ENCODE measurements around the gene ELL. TPM values are rescaled to one million over a fixed set of nuclear protein-coding genes. Genes with fewer than 3 reads are reported as not detected.

Gene ELL
- total RNA-seq, 3 donors from 2014 or later (not counting 1 experiment from before 2014, with no cell fraction given) = 61.1 to 64.3 (median 63.8) TPM

DNA sequence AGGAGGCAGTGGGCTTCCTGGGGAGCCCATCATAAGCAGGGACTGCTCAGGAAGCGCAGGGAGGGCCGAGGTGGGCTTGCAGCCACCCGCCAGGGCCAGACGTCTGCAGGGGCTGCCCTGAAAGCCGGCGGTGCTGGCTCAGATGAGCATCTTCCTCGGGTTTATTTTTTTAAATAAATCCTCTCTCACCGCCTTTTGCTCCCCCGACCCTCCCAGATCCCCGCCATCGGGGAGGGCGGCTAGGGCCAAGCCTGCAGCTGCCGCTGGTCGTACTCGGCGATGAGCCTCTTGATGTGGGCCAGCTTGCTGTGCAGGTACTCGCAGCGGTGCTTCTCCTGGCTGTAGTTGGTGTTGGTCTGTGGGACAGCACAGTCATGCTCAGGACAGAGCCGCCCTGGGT, 77.4 kb downstream of the ELL start:
- Mint-ChIP-seq H3K27ac (no peak overlapping the region), H3K4me1 (peaks cover 15 to 34% of the 10 kb centered on the region in 2 donors)

DNA sequence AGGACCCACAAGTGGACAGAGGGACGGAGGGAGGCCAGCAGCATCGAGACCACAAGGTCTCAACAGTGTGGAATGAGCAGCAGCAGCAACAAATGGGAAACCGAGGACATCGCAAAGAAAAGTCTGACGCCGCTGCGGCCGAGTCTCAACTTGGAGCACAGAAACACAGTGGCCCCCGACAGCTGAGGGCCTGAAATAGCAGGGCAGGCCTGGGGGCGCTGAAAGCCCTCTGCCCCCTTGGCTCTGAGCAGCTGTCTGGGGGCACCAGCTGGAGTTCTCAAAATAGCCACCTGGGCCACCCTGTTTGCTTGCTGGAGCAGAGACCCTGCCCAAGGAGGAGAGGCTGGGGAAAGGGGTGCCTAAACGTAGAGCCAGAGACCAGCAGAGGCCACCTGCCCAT, 78.0 kb downstream of the ELL start:
- peaks cover 15 to 41% of the 10 kb centered on the region in 2 donors for H3K4me1 Mint-ChIP-seq
- peak overlapping the region in 1 of 2 donors; percentile 98 for H3K27ac Mint-ChIP-seq
- peaks cover 4% of the 10 kb centered on the region in 2 donors for H3K9me3 Mint-ChIP-seq
- WGBS (ENCODE audit: insufficient coverage) = 94% methylated on average over 11 of the region's 11 CpGs
- no peak for ATAC-seq
- intact Hi-C loops (cut with micrococcal nuclease) = no loop called here
- Histone ChIP-seq H3K27me3 (ENCODE audit: control insufficient read depth, insufficient read depth, low read length) (no peaks in the 10 kb centered on the region), H3K4me1 (ENCODE audit: control insufficient read depth, insufficient read depth, low read length) (peaks cover 14% of the 10 kb centered on the region), H3K36me3 (ENCODE audit: control insufficient read depth, insufficient read depth, low read length) (peaks cover 42% of the 10 kb centered on the region), H3K4me3 (ENCODE audit: low read length) (no peak overlapping the region), H3K9me3 (ENCODE audit: control insufficient read depth, insufficient read depth, low read length) (peaks cover 8% of the 10 kb centered on the region), H3K27ac (ENCODE audit: low read length) (no peak overlapping the region)
- H3K4me3 Mint-ChIP-seq = no peak overlapping the region
- TF ChIP-seq, protein P1, sequence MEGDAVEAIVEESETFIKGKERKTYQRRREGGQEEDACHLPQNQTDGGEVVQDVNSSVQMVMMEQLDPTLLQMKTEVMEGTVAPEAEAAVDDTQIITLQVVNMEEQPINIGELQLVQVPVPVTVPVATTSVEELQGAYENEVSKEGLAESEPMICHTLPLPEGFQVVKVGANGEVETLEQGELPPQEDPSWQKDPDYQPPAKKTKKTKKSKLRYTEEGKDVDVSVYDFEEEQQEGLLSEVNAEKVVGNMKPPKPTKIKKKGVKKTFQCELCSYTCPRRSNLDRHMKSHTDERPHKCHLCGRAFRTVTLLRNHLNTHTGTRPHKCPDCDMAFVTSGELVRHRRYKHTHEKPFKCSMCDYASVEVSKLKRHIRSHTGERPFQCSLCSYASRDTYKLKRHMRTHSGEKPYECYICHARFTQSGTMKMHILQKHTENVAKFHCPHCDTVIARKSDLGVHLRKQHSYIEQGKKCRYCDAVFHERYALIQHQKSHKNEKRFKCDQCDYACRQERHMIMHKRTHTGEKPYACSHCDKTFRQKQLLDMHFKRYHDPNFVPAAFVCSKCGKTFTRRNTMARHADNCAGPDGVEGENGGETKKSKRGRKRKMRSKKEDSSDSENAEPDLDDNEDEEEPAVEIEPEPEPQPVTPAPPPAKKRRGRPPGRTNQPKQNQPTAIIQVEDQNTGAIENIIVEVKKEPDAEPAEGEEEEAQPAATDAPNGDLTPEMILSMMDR (IDR thresholded peaks at IDR 0.05) = no peak
- no peak for DNase-seq
- H3K36me3 Mint-ChIP-seq = no peaks in the 10 kb centered on the region
- no peaks in the 10 kb centered on the region for H3K27me3 Mint-ChIP-seq (ENCODE audit: low read depth in 2 of 2)

More for the DNA sequence above, 77.4 kb downstream of the ELL start:
- H3K27ac ChIP-seq (ENCODE audit: low read length) = no peak overlapping the region
- peaks cover 8% of the 10 kb centered on the region for H3K9me3 ChIP-seq (ENCODE audit: control insufficient read depth, insufficient read depth, low read length)
- 95% methylated on average over 19 of the region's 19 CpGs for WGBS (ENCODE audit: insufficient coverage)
- TF ChIP-seq, protein P1 (IDR thresholded peaks at IDR 0.05) = no peak
- H3K36me3 ChIP-seq (ENCODE audit: control insufficient read depth, insufficient read depth, low read length) = peaks cover 49% of the 10 kb centered on the region
- DNase-seq = no peak
- peaks cover 14% of the 10 kb centered on the region for H3K4me1 ChIP-seq (ENCODE audit: control insufficient read depth, insufficient read depth, low read length)
- no peaks in the 10 kb centered on the region for H3K27me3 Mint-ChIP-seq (ENCODE audit: low read depth in 2 of 2)
- no peaks in the 10 kb centered on the region for H3K36me3 Mint-ChIP-seq
- intact Hi-C loops (cut with micrococcal nuclease) = no loop called here
- no peaks in the 10 kb centered on the region for H3K27me3 ChIP-seq (ENCODE audit: control insufficient read depth, insufficient read depth, low read length)
- no peak overlapping the region for H3K4me3 ChIP-seq (ENCODE audit: low read length)
- H3K9me3 Mint-ChIP-seq = peaks cover 4% of the 10 kb centered on the region in 2 donors
- ATAC-seq = no peak
- no peak overlapping the region for H3K4me3 Mint-ChIP-seq

DNA sequence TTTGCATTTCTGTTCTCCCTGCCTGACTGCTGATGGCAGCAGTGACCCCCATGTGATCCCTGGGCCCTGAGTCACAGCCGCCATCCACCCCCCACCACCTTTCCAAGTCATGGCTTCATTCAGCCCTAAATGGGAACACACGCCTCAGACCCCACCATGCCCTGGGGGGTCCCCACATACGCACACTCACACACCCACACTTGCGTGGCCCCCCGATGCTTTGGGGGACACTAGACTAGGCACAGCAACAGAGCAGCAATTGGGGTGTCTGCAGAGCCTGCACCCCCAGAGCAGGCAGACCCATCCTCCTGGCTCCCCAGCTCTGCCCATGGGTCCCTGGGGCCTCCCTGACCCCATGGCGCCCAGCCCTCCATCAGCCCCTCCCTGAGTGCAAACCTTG, 78.5 kb downstream of the ELL start:
- Histone ChIP-seq H3K4me1 (ENCODE audit: control insufficient read depth, insufficient read depth, low read length) (peaks cover 16% of the 10 kb centered on the region), H3K27me3 (ENCODE audit: control insufficient read depth, insufficient read depth, low read length) (no peaks in the 10 kb centered on the region), H3K36me3 (ENCODE audit: control insufficient read depth, insufficient read depth, low read length) (peaks cover 38% of the 10 kb centered on the region), H3K4me3 (ENCODE audit: low read length) (no peak overlapping the region), H3K9me3 (ENCODE audit: control insufficient read depth, insufficient read depth, low read length) (peaks cover 8% of the 10 kb centered on the region), H3K27ac (ENCODE audit: low read length) (no peak overlapping the region)
- Mint-ChIP-seq H3K36me3 (no peaks in the 10 kb centered on the region), H3K27me3 (ENCODE audit: low read depth in 2 of 2) (no peaks in the 10 kb centered on the region), H3K9me3 (peaks cover 4% of the 10 kb centered on the region in 2 donors), H3K4me3 (no peak overlapping the region), H3K27ac (peak overlapping the region in 1 of 2 donors; percentile 98), H3K4me1 (peaks cover 15 to 44% of the 10 kb centered on the region in 2 donors)
- intact Hi-C loops (cut with micrococcal nuclease) = no loop called here
- no peak for DNase-seq
- ATAC-seq = no peak
- WGBS (ENCODE audit: insufficient coverage) = 97% methylated on average over 6 of the region's 6 CpGs
- TF ChIP-seq, protein P1 (IDR thresholded peaks at IDR 0.05) = no peak

DNA sequence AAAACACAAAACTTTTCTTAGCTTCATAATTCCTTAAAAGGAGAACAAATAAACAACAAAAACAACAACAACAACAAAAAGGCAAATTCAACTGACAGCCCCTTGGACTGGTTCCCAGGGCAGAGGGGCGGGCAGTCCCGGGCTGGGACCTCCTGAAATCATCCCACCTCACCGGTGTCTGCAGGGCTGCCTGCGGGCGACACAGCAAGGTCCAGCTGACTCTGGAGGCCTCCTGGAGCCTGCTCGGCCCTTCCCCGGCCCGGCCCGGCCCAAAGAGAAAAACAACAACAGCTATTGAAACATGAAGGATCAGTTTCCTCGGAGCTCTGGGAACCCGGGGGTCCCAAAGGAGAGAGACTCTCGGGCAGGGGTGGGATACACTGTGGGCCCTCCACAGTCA, 78.9 kb downstream of the ELL start:
- Histone ChIP-seq H3K27ac (ENCODE audit: low read length) (no peak overlapping the region), H3K4me1 (ENCODE audit: control insufficient read depth, insufficient read depth, low read length) (peaks cover 20% of the 10 kb centered on the region), H3K9me3 (ENCODE audit: control insufficient read depth, insufficient read depth, low read length) (peaks cover 8% of the 10 kb centered on the region), H3K4me3 (ENCODE audit: low read length) (no peak overlapping the region), H3K36me3 (ENCODE audit: control insufficient read depth, insufficient read depth, low read length) (peaks cover 37% of the 10 kb centered on the region), H3K27me3 (ENCODE audit: control insufficient read depth, insufficient read depth, low read length) (no peaks in the 10 kb centered on the region)
- H3K4me3 Mint-ChIP-seq = no peak overlapping the region
- no peaks in the 10 kb centered on the region for H3K27me3 Mint-ChIP-seq (ENCODE audit: low read depth in 2 of 2)
- ATAC-seq (no peak), DNase-seq (no peak)
- H3K36me3 Mint-ChIP-seq = no peaks in the 10 kb centered on the region
- over 99% methylated on average over 12 of the region's 12 CpGs for WGBS (ENCODE audit: insufficient coverage)
- peak overlapping the region; percentile 85 to 98 for H3K27ac Mint-ChIP-seq
- TF ChIP-seq, protein P1 (IDR thresholded peaks at IDR 0.05) = no peak
- H3K9me3 Mint-ChIP-seq = peaks cover 4% of the 10 kb centered on the region in 2 donors
- intact Hi-C loops (cut with micrococcal nuclease) = no loop called here
- peaks cover 15 to 42% of the 10 kb centered on the region in 2 donors for H3K4me1 Mint-ChIP-seq

Measured in natural killer cell (primary cell).